DOHH2 (cell line): Measurements from ENCODE around the gene NF1.

ENCODE experiments used
- H3F3A ChIP-seq: fragments of 200-600 bp; sonication (generic), shearing (Covaris generic); 2 replicates; pipeline ENCODE4 v1.6.0; 2016; ENCODE audit warnings: antibody characterized with exemption, mild to moderate bottlenecking; ENCODE audit not compliant: control insufficient read depth, insufficient read depth
- H3K27ac ChIP-seq: fragments of 200-600 bp; sonication (generic); 2 replicates; pipeline ENCODE4 v1.5.1; 2014; ENCODE audit warnings: low read depth, mild to moderate bottlenecking, low read length, moderate library complexity
- H3K27me3 ChIP-seq: fragments of 200-600 bp; sonication (generic); 2 replicates; pipeline ENCODE4 v1.6.1; 2014; ENCODE audit warnings: mild to moderate bottlenecking, low read length, mixed read lengths; ENCODE audit not compliant: control insufficient read depth
- H3K36me3 ChIP-seq: fragments of 200-600 bp; sonication (generic); 2 replicates; pipeline ENCODE4 v1.6.1; 2014; ENCODE audit warnings: mild to moderate bottlenecking, low read length, moderate library complexity, mixed read lengths; ENCODE audit not compliant: control insufficient read depth
- H3K4me1 ChIP-seq: fragments of 200-600 bp; sonication (generic); 2 replicates; pipeline ENCODE4 v1.6.1; 2014; ENCODE audit warnings: mild to moderate bottlenecking, low read length, mixed read lengths; ENCODE audit not compliant: control insufficient read depth
- H3K4me2 ChIP-seq: fragments of 200-600 bp; sonication (generic); 2 replicates; pipeline ENCODE4 v1.6.0; 2014; ENCODE audit warnings: mild to moderate bottlenecking, low read length, moderate library complexity
- H3K4me3 ChIP-seq: fragments of 200-600 bp; sonication (generic); 2 replicates; pipeline ENCODE4 v1.5.1; 2014; ENCODE audit warnings: mild to moderate bottlenecking, low read length, mixed read lengths
- H3K79me2 ChIP-seq: fragments of 200-600 bp; sonication (generic); 2 replicates; pipeline ENCODE4 v1.6.1; 2014; ENCODE audit warnings: mild to moderate bottlenecking, low read length, mixed read lengths; ENCODE audit not compliant: control insufficient read depth
- H3K9me2 ChIP-seq: fragments of 200-600 bp; sonication (generic); replicated peaks from 2 replicates; pipeline ENCODE4 v1.6.1; 2014; ENCODE audit warnings: mild to moderate bottlenecking, low read length, mixed read lengths; ENCODE audit not compliant: control insufficient read depth
- H3K9me3 ChIP-seq: fragments of 200-600 bp; sonication (generic); 2 replicates; pipeline ENCODE4 v1.6.1; 2014; ENCODE audit warnings: antibody characterized with exemption, low read length, mixed read lengths; ENCODE audit not compliant: control insufficient read depth, insufficient read depth
- H4K20me1 ChIP-seq: fragments of 200-600 bp; sonication (generic); 2 replicates; pipeline ENCODE4 v1.6.0; 2014; ENCODE audit warnings: low read depth, mild to moderate bottlenecking, antibody characterized with exemption, low read length, moderate library complexity; ENCODE audit not compliant: control insufficient read depth, insufficient read depth
- CTCF ChIP-seq: fragments of 200-600 bp; sonication (generic); IDR thresholded peaks from one replicate; pipeline ENCODE4 v1.5.1; 2014; ENCODE audit warnings: antibody characterized with exemption, mild to moderate bottlenecking, low read depth, low read length; ENCODE audit not compliant: poor library complexity, severe bottlenecking
- EZH2phosphoT487 ChIP-seq: fragments of 200-600 bp; sonication (generic); IDR thresholded peaks from 2 replicates; pipeline ENCODE4 v1.6.1; 2017; ENCODE audit warnings: borderline replicate concordance, mild to moderate bottlenecking, antibody characterized with exemption, low read length, moderate library complexity, mixed read lengths

NF1 gene

DNA sequence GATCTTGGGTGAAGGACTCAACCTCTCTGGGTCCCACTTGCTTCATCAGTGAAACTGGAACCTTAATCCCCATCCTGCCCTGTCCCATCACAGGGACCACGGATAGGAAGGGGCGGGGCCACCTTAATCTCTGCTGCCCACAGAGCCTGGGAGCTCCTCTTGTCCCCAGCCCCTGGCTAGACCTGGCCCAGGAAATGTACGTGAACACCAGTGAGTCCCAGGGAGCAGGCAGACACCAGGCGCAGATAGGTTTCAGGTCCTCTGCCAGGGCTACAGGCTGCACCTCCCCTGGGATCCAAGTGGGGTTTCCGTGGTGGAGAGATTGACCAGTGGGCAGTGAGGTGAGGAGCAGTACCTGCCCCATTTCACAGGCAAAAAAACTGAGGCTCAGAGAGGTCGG, 317.7 kb downstream of the NF1 start:
- Histone ChIP-seq H3F3A (no peaks in the 10 kb centered on the region), H3K27me3 (peaks cover 1% of the 10 kb centered on the region), H3K79me2 (no peaks in the 10 kb centered on the region), H3K4me2 (no peak overlapping the region), H4K20me1 (no peaks in the 10 kb centered on the region), H3K9me3 (no peaks in the 10 kb centered on the region), H3K9me2 (no peaks in the 10 kb centered on the region), H3K4me1 (no peaks in the 10 kb centered on the region), H3K36me3 (no peaks in the 10 kb centered on the region), H3K27ac (no peak overlapping the region), H3K4me3 (no peak overlapping the region)
- TF ChIP-seq EZH2phosphoT487 (no peak), CTCF (no peak)

- H3K27me3 ChIP-seq, result no peaks in the 10 kb centered on the region
- H3K27ac ChIP-seq, result no peak overlapping the region
- no peak for TF ChIP-seq CTCF
- no peak for TF ChIP-seq EZH2phosphoT487
These were observed 318.5 kb downstream of the NF1 start for GRCh38 chr17:31413081-31413799.

DNA sequence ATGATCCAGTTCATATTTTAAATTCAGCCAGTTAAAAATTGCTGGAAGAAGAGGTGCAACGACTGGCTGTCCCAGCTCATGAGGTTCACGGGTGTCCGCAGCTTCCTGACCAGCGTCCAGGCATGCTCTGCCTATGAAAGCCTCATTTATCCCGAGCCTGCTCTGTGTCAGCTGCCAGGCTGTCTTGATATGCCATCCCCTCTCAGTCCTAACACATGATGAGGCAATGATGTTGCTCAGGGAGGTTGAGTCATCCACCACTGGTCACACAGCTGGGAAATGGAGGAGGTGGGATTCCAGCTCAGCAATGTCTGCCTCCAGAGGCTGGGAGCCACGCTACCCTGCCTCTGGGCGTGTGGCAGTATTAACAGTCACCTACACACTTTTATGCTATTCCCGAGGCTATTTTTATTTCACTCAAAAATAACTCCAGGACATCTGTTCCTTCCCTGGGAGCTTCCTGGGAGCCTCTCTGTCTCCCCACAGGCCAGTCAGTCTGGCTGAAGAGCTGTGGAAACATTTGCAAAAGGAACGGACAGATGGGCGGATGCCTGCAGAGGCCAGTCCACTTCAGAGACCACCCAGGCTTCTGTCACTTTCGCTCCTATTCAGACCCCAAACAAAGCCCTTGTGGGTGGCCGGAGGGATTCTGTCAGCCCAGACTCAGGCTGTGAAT, 319.2 kb downstream of the NF1 start:
- Histone ChIP-seq H3K27ac (no peak overlapping the region), H3F3A (no peaks in the 10 kb centered on the region), H3K9me2 (no peaks in the 10 kb centered on the region), H3K79me2 (no peaks in the 10 kb centered on the region), H3K4me3 (no peak overlapping the region), H3K4me2 (no peak overlapping the region), H3K27me3 (no peaks in the 10 kb centered on the region), H4K20me1 (no peaks in the 10 kb centered on the region), H3K4me1 (no peaks in the 10 kb centered on the region), H3K9me3 (no peaks in the 10 kb centered on the region), H3K36me3 (no peaks in the 10 kb centered on the region)
- TF ChIP-seq CTCF (no peak), EZH2phosphoT487 (no peak)

More at GRCh38 chr17:31413081-31413799, 318.5 kb downstream of the NF1 start:
- Histone ChIP-seq H3K36me3 (no peaks in the 10 kb centered on the region), H3K4me3 (no peak overlapping the region), H3F3A (no peaks in the 10 kb centered on the region), H3K4me1 (no peaks in the 10 kb centered on the region), H3K9me2 (no peaks in the 10 kb centered on the region), H3K79me2 (no peaks in the 10 kb centered on the region), H3K9me3 (no peaks in the 10 kb centered on the region), H4K20me1 (no peaks in the 10 kb centered on the region), H3K4me2 (no peak overlapping the region)
